NCI-H2029 (cell line): ENCODE measurements around the gene PEX7.
"Not testable (repeated sequence)": the region's sequence is repeated elsewhere in the genome, so short reads cannot be mapped to it uniquely, and the experiment has no call there.

Experiments used
- DNase-seq: peaks from one replicate; lab custom pipeline; 2025; lab: John Stamatoyannopoulos, UW

The PEX7 gene

DNA sequence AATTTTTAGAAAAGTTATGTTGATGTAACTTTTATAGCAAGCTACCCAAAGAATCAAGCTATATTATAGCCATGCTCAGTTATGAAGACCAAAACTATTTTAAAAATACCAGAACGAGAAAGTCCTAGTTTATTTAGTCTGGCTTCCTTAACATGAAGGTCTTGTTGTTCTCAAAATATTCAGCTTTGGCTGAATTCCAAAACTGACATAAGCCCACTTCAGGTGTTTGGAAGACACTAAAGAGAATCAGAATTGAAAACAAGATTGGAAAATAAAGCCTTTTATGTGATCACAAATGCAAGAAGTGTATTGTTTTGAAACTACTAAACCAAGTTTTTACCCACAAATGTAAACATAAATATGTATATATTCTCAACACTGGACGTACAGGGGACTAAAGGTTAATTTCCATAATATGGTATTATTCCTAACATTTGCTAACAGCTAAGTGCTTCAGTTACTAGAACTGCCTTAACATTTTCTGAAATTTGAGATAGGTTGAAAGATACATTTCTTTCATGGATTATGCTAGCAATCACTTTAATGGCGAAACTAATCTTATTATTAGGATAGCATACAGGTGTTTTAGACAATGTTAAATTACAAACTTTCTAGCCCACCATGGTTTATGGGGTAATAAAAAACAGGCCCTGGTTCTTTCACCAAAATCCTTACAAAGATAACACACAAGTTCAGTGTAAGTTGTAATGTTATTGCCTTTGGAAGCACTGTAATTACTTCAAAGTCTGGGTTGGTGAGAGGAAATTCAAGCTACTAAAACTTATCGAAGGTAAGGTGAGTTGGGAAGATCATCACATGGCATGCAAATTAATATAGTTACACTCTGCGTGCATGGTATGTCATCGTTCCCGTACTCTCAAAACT, 31.7 kb upstream of the PEX7 start:
- peak; percentile 15 for DNase-seq

DNA sequence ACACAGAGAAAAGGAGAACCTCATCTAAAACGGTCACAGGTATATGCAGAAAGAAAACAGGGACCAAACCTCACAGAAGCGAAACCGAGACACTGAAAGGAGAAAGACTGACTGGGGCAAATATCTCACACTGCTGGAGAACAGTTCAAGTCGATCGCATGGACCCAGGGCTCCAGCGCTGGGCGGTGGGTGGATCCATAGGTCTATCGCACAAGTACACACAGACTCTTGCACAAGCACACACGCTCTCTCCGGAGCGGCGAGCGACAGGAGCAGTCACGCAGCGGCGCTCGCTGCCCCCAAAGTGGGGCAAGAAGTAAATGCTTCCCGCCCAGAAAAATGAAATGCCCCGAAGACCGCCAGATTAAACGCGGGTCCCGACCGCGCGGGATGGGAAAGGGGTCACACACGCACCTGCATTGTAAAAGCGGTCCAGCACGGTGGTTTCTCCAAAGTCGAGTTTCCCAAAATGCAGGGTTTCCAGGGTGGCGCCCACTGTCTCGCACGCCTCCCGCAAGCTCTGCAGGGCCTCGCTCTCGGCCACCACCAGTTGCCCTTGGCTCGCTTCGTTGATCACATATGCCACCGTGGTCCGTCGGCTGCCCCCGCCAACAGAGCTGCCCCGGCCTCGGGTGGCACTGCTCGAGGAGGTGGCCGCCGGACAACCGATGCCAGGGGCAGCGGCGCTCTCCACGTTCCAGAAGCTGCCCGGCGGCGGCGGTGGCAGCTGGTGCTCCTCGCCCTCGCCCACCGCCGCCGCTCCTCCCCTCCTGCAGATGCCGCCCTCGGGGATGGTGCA, 30.9 kb upstream of the PEX7 start:
- DNase-seq = peak; percentile 19

DNA sequence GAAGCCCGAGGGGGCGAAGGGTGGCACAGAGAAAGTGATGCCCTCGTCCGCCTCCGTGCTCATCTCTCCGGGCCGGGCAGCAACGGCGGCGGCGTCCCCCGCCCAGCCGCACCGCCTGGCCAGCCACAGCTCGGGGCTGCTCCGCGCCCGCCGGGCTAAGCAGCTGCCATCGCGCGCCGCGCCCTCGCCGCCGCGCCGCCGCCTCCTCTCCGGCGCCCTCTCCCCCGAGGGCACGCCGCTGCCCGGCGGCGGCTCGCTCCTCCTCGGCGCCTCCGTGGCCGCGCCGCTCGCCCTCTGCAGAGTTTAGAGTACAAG, 30.3 kb upstream of the PEX7 start:
- DNase-seq = no peak

DNA sequence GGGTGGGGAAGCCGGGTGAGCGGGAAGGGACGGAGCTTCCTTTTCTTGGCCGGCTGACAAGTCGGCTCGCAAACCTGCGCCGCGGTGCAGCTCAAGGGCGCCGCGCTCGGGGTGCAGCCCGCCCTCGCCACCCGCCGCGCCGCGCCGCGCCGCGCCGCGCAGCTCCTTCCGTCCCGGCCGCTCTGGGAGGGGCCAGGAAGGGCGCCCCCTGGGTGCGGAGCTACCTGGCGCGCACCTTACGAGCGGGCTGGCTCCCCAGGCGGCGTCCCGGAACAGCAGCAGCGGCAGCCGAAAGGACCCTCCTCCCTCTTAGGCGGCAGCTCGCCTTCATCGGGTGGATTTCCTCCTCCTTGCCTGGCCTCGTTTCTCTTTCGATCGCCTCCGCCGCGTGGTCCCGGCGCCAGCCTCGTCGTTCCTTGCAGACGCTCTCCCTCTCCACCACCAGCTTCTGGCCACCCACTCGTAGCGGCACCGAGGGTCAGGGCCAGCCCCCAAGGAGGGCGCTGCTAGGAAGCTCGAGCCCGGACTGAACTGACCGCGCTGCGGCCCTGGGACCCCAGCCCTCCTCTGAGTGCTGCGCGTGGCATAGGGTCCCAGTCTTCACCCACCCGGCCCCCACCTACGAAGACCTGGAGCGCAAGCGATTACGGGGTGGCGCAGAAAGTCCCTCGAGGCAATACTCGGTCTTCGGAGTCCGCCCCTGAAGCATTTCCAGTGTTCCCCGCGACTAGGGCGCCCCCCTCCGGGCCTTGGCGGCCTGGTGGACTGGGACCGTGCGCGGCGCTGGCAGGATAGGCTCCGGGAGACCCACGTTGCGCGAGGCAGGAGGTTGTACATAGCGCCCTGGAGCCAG, 29.8 kb upstream of the PEX7 start, which contains the start of gene MAP3K5:
TSS of gene MAP3K5 (minus strand) at position 68 of the 853 bp plus-strand sequence. CDS start 320 bp downstream, outside the sequence.
- peak; percentile 52 for DNase-seq

DNA sequence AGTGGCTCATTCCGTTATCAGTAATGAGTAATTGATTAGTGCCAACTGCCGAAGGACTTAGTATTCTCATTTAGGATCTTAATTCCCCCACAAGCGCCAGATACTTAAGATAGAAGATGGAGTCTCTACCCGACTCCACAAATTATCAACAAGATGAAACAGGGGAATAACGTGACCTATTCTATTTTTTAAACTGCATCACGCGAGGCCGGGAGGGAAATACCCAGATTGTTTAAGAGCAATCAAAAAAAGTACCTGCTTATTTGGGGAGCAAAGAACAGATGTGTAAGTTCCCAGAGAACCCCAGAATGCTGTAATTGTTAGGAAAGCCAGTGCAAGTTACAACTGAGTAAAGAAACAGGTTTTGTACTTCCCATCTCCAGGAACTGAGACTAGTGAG, 29.0 kb upstream of the PEX7 start:
- no peak for DNase-seq

DNA sequence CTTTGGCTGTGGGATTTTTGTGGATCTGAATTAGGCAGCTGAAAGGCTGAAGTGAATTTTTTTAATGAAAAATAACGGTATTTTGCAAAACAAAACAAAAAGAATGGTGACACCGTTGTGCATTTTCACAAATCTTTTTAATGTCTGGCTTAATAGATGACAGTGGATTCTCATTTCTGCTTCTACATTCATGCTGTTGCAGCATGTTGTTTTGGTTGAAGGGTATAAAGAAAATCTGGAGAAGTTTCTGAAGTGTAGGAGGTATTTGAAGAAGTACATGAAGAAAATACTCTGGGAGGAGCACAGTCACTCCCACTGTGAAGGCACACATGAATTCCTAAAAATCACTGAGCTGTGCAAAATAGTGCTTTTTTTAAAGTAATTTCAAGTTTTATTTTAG, 27.0 kb upstream of the PEX7 start:
- no peak for DNase-seq

DNA sequence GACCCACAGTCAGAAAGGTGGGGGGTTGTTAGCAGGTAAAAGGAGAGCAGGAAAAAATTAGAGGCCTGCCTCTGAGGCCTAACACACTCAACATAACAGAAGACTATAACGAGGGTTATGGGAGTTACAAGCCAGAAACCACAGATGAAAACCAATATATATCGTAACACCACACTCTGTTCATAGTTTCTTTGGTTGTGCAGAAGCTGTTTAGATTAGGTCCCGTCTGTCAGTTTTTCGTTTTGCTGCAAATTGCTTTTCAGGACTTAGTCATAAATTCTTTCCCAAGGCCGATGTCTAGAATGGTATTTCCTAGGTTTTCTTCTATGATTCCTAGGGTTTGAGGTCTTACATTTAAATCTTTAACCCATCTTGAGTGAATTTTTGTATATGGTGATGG, 26.4 kb upstream of the PEX7 start:
- no peak for DNase-seq

DNA sequence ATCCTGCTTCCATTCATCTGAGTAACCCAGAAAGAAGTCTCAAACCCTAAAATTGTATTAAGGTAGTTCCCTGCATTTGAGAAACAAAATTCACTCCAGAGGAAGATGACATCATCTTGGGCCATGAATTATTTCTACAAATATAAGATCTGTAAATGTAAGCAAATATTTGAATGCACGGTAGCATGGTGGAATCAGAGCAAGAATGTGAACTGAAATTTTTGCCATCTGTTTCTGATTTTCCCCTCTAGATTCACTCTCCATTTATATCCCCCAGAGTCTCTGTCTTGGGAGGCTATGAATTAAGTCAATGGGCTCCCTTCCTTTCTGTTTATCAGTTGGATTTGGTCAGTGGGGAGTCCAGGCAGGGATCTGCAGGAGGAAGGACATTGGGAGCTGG, 24.3 kb upstream of the PEX7 start:
- no peak for DNase-seq

DNA sequence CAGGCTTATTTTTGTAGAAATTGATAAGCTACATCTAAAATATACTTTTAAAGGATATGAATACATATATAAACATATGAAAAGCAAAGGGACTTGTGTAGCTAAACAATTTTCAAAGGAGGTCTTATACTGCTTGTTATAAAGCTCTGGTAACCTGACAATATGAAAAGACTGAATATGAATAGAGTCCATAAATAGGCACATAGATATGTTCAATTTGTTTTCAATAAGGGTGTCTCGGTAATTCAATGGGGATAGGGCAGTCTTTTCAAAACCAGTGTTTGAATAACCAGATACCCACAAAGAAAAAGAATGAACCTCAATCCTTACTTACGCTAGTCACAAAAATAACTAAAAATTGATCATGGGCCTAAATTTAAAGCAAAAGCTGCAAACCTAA, 20.8 kb upstream of the PEX7 start:
- no peak for DNase-seq

DNA sequence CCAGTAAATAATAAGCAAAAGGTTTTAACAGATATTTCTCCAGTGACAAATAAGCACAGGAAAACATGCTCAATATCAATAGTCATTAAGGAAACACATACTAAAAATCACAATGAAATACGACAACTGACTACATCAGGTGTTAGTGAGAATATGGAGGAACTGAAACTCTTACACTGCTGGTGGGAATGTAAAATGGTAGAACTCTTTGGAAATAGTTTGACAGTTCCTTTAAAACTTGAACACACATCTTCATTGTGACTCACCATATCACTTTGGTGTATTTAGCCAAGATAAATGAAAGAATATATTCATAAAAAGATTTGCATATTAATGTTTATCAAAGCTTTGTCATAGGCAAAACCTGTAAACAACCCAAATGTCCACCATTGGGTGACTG, 18.8 kb upstream of the PEX7 start:
- DNase-seq = no peak

DNA sequence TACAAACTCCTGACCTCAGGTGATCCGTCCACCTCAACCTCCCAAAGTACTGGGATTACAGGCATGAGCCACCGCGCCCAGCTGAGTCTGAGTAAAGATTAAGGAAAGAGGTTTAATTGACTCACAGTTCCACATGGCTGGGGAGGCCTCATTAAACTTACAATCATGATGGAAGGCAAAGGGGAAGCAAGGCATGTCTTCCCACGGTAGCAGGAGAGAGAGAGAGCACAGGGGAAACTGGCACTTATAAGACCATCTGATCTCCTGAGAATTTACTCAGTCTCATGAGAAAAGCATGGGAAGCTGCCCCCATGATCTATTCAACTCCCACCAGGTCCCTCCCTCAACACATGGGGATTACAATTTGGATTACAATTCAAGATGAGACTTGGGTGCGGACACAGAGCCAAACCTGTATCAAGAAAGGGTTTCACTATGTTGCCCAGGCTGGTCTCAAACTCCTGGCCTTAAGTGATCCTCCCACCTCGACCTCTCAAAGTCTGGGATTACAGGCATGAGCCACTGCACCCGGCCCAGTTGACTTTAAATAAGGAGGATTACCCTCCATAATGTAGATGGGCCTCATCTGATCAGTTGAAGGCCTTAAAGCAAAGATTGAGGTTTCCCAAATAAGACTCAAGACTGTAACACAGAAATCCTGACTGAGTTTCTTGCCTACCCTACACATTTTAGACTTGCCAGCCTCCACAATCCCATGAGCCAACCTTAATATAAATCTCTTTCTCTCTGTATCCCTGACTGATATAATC, 13.1 kb upstream of the PEX7 start:
- DNase-seq = no peak

DNA sequence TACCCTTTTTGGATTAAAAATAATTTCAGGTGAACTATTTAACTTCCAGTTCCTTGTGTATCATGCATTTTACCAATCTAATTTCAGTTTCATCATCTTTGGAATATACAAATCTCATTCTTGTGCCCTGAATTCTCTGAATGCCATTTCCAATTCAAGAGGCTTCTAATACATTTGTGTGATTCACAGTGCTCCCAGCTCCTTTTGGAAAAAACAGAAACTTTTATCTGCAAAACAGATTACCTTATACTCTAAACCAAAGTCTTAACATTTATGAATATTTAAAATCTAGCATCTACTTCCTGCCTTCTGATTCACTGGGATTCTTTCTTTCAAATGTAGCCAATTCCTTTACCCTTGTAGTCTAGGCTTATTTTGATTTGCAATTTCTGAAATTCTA, 11.1 kb upstream of the PEX7 start:
- DNase-seq = no peak

DNA sequence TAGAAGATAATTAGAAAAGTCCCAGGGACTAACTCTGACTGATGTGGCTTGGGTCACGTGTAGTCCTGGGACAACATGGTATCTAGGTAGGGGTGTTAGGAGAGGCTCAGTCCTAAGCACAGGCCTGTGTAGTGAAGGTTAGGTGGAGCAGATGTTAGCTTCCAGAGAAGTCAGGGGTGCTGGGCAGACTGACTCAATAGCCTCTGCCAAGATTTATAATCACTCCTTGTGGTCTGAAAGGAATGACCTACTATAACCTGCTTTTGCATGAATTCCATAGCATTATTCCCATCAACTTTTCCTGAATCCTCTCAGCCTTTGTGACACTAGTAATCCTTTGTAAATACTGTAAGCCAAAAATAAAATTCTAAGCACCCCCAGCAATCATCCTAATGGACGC, 10.2 kb upstream of the PEX7 start:
- DNase-seq = no peak

DNA sequence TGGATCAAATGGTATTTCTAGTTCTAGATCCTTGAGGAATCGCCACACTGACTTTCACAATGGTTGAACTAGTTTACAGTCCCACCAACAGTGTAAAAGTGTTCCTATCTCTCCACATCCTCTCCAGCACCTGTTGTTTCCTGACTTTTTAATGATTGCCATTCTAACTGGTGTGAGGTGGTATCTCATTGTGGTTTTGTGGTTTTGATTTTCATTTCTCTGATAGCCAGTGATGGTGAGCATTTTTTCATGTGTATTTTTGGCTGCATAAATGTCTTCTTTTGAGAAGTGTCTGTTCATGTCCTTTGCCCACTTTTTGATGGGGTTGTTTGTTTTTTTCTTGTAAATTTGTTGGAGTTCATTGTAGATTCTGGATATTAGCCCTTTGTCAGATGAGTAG, 6.8 kb upstream of the PEX7 start:
- not testable (repeated sequence) for DNase-seq

DNA sequence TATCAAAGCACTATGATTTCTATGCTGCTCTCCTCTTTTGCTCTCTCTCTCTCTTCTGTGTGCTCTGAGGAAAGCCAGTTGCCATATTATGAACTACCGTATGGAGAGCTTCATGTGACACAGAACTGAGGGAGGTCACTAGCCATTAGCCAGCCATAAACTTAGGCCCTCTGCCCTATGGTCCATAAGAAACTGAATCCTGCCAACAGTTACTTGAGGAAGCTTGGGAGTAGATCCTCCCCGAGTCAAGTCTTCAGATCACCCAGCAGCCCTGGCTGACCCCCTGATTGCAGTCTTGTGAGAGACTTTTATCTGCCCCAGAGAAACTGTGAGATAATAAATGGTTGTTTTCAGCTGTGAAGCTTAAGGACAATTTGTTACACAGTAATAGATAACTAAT, 5.7 kb upstream of the PEX7 start:
- no peak for DNase-seq

DNA sequence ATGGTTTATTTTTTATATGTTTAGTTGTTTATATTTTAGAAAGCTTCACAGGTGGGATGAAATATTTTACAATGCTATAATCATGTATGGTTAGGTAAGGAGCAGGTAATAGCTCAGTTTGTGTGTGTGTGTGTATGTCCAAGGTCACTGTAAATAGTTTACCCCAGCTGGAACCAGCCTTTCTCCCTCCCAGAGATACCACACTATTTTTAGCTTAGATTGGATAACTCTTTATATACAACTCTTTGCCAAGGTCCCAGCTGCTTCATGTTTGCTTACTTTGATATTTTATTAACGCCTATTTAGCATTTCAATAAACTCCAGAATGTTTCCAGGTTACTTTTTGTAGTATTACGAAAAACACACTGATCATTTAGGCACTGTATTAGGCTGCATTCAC, 1.8 kb upstream of the PEX7 start:
- no peak for DNase-seq

DNA sequence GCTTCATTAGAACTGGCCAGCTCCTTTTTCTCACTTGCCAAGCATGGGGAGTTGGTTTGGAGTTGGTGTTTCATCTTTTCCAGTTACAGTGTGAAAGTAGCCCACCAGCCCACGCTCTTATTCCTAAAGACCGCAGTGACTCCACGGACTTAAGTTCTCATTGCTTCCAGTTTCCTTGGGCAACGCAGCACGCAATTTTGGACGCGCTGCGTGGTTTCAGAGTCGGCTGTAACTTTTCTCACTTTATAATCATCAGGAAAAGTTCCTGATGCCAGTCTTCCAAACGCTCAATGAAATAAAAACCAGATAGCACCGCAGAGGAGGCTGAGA, 381 bp upstream of the PEX7 start:
- no peak for DNase-seq

DNA sequence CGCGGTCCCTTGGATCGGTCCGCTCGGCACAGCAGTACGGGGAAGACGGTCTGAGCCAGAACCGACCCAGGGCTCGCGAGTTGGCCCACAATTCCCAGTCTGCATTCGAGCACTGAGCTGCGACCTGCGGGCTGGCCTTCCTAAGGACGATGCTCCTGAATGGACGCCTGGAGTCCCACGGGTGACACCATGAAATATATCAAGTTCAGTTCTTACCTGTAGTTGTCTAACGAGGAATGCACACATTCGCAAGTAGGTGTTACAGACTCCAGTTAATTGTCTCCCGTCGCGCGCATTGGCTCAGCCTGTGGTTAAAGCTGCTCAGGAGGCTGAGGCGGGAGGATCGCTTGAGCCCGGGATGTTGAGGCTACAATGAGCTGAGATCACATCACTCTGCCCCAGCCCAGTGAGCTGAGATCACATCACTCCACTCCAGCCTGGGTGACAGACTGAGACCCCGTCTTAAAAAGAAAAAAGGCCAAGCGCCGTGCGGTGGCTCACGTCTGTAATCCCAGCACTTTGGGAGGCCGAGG, 802 bp downstream of the PEX7 start:
- DNase-seq = no peak

DNA sequence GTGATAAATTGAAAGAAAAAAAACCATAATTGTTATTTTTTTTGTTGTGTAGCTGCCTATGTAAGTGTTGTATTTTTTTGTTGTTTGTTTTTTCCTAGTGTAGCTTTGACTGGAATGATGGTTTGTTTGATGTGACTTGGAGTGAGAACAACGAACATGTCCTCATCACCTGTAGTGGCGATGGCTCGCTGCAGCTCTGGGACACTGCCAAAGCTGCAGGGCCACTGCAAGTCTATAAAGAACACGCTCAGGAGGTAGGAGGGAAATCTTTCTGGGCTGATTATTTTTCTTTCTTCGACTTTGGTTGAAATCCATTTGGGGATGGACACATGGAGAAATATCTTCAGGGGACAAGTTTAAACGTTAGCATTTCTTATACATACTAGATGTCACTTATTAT, 3.8 kb downstream of the PEX7 start:
- no peak for DNase-seq

DNA sequence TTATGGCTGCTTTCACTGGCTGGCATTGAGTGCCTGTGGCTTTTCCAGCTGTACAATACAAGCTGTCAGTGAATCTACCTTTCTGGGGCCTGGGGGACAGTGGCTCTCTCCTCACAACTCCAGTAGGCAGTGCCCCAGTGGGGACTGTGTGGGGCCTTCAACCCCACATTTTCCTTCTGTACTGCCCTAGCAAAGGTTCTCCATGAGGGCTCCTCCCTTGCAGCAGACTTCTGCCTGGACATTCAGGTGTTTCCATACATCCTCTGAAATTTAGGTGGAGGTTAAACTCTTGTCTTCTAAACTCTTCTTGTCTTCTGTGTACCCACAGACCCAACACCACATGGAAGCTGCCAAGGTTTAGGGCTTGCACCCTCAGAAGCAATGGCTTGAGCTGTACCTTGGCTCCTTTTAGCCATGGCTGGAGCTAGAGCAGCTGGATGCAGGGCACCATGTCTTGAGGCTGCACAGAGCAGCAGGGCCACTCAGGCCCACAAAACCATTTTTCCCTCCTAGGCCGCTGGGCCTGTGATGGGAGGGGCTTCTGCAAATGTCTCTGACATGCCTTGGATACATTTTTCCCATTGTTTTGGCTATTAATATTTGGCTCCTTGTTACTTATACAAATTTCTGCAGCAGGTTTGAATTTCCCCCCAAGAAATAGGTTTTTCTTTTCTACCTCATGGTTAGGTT, 9.6 kb downstream of the PEX7 start:
- DNase-seq = no peak
